Activated CD4-positive, CD25-positive, alpha-beta regulatory T cell treated with anti-CD3 and anti-CD28 coated beads, Interleukin-2, amount 50 U/mL, for 16 hours (primary cell): ENCODE results near the gene SLC30A1.

ENCODE experiments used
- DNase-seq: peaks from one replicate; pipeline ENCODE4 v3.0.0-alpha.2; 2020; ENCODE audit warnings: low read depth, low spot score

Gene SLC30A1

GRCh38 chr1:211607754-211608473, 29.0 kb upstream of the SLC30A1 start:
- no peak for DNase-seq

GRCh38 chr1:211606914-211607753, 28.2 kb upstream of the SLC30A1 start:
- DNase-seq, result no peak

GRCh38 chr1:211606332-211606913, 27.5 kb upstream of the SLC30A1 start:
- no peak for DNase-seq

- DNase-seq, result no peak
These were observed 26.8 kb upstream of the SLC30A1 start for GRCh38 chr1:211605603-211606331.

- DNase-seq, result no peak
These were observed 26.1 kb upstream of the SLC30A1 start for GRCh38 chr1:211605034-211605433.

- DNase-seq, result no peak
These were observed 25.6 kb upstream of the SLC30A1 start for GRCh38 chr1:211604548-211604947.

GRCh38 chr1:211603713-211604112, 24.8 kb upstream of the SLC30A1 start:
- DNase-seq, result no peak

GRCh38 chr1:211603191-211603701, 24.3 kb upstream of the SLC30A1 start:
- no peak for DNase-seq

- no peak for DNase-seq
These were observed 23.2 kb upstream of the SLC30A1 start for GRCh38 chr1:211601982-211602670.

GRCh38 chr1:211601159-211601558, 22.2 kb upstream of the SLC30A1 start:
- DNase-seq, result no peak

GRCh38 chr1:211599250-211599649, 20.3 kb upstream of the SLC30A1 start:
- no peak for DNase-seq

- DNase-seq, result no peak
These were observed 19.6 kb upstream of the SLC30A1 start for GRCh38 chr1:211598514-211598913.

GRCh38 chr1:211596418-211597181, 17.6 kb upstream of the SLC30A1 start:
- no peak for DNase-seq

- DNase-seq, result no peak
These were observed 16.5 kb upstream of the SLC30A1 start for GRCh38 chr1:211595419-211595818.

- DNase-seq, result no peak
These were observed 13.1 kb upstream of the SLC30A1 start for GRCh38 chr1:211591980-211592493.

- DNase-seq, result no peak
These were observed 11.1 kb upstream of the SLC30A1 start for GRCh38 chr1:211589782-211590721.

- no peak for DNase-seq
These were observed 9.8 kb upstream of the SLC30A1 start for GRCh38 chr1:211588711-211589110.

GRCh38 chr1:211587123-211587522, 8.2 kb upstream of the SLC30A1 start:
- DNase-seq, result no peak

- no peak for DNase-seq
These were observed 7.6 kb upstream of the SLC30A1 start for GRCh38 chr1:211586538-211586937.
